GM23338 (cell line): Measurements from ENCODE around the gene SLC2A6. TPM values are rescaled to one million over a fixed set of nuclear protein-coding genes. Genes with fewer than 3 reads are reported as not detected.

Experiments used
- ATAC-seq: fragments of 200-7000 bp; cut with Tn5 transposase; 3 replicates; pipeline ENCODE4 v1.9.1; 2020
- DNase-seq: peaks from one replicate; pipeline ENCODE4 v3.0.0-alpha.2; 2015; ENCODE audit warnings: low spot score
- H2AFZ ChIP-seq: fragments of 200-600 bp; sonication (generic); 2 replicates; pipeline ENCODE4 v1.8.0; 2016; ENCODE audit warnings: antibody characterized with exemption, mild to moderate bottlenecking, moderate library complexity
- H3F3A ChIP-seq: fragments of 200-600 bp; sonication (generic); replicated peaks from 2 replicates; pipeline ENCODE4 v1.8.0; 2017; ENCODE audit warnings: antibody characterized with exemption, mixed run types, low read depth
- H3K27ac ChIP-seq: fragments of 200-600 bp; sonication (generic); 2 replicates; pipeline ENCODE4 v1.6.1; 2016; ENCODE audit warnings: low read depth
- H3K27me3 ChIP-seq: fragments of 200-600 bp; sonication (generic); 2 replicates; pipeline ENCODE4 v1.8.0; 2016; ENCODE audit warnings: mild to moderate bottlenecking, mixed run types, moderate library complexity; ENCODE audit not compliant: insufficient read depth
- H3K36me3 ChIP-seq: fragments of 200-600 bp; sonication (generic); 2 replicates; pipeline ENCODE4 v1.8.0; 2016; ENCODE audit warnings: mild to moderate bottlenecking; ENCODE audit not compliant: insufficient read depth
- H3K4me1 ChIP-seq: fragments of 200-600 bp; sonication (generic); 2 replicates; pipeline ENCODE4 v1.8.0; 2016; ENCODE audit warnings: mild to moderate bottlenecking, moderate library complexity; ENCODE audit not compliant: insufficient read depth
- H3K4me2 ChIP-seq: fragments of 200-600 bp; sonication (generic); 2 replicates; pipeline ENCODE4 v1.7.1; 2017; ENCODE audit warnings: mixed run types
- H3K4me3 ChIP-seq: fragments of 200-600 bp; sonication (generic); 2 replicates; pipeline ENCODE4 v1.6.1; 2016; ENCODE audit warnings: mixed run types
- H3K79me2 ChIP-seq: fragments of 200-600 bp; sonication (generic); replicated peaks from 2 replicates; pipeline ENCODE4 v1.8.0; 2017; ENCODE audit warnings: mild to moderate bottlenecking; ENCODE audit not compliant: insufficient read depth
- H3K9me2 ChIP-seq: fragments of 200-600 bp; sonication (generic); 2 replicates; pipeline ENCODE4 v1.8.0; 2017; ENCODE audit not compliant: insufficient read depth
- H4K20me1 ChIP-seq: fragments of 200-600 bp; sonication (generic); replicated peaks from 2 replicates; pipeline ENCODE4 v1.8.0; 2017; ENCODE audit warnings: mild to moderate bottlenecking; ENCODE audit not compliant: insufficient read depth
- H3K27ac Mint-ChIP-seq: 2 replicates; pipeline ENCODE4 v1.8.0; 2020; ENCODE audit warnings: inconsistent platforms, mild to moderate bottlenecking, moderate library complexity, mixed read lengths
- H3K27me3 Mint-ChIP-seq: 3 replicates; pipeline ENCODE4 v1.8.0; 2022; ENCODE audit warnings: low read depth, mild to moderate bottlenecking, moderate library complexity, mixed read lengths, inconsistent platforms; ENCODE audit not compliant: insufficient read depth, poor library complexity
- H3K36me3 Mint-ChIP-seq: 3 replicates; pipeline ENCODE4 v1.8.0; 2021; ENCODE audit warnings: low read depth, mild to moderate bottlenecking, inconsistent platforms, moderate library complexity, mixed read lengths
- H3K4me1 Mint-ChIP-seq: 3 replicates; pipeline ENCODE4 v1.8.0; 2020; ENCODE audit warnings: mild to moderate bottlenecking, inconsistent platforms, mixed read lengths
- H3K4me3 Mint-ChIP-seq: 3 replicates; pipeline ENCODE4 v1.8.0; 2021; ENCODE audit warnings: moderate library complexity, mild to moderate bottlenecking, inconsistent platforms, mixed read lengths
- H3K9me3 Mint-ChIP-seq: 3 replicates; pipeline ENCODE4 v1.8.0; 2020; ENCODE audit warnings: moderate library complexity, mild to moderate bottlenecking, inconsistent platforms, mixed read lengths
- CREB1 ChIP-seq: fragments of 250-450 bp; sonication (Bioruptor Pico); IDR thresholded peaks from 2 replicates; pipeline ENCODE4 v1.5.0; 2020; ENCODE audit warnings: low read depth, mild to moderate bottlenecking, moderate library complexity
- EZH2 ChIP-seq: fragments of 200-600 bp; sonication (generic); IDR thresholded peaks from one replicate; pipeline ENCODE4 v1.8.0; 2017; ENCODE audit warnings: antibody characterized with exemption, mild to moderate bottlenecking, low read depth; ENCODE audit not compliant: unreplicated experiment
- EZH2phosphoT487 ChIP-seq: fragments of 200-600 bp; sonication (generic); IDR thresholded peaks from one replicate; pipeline ENCODE4 v1.8.1; 2018; ENCODE audit warnings: antibody characterized with exemption; ENCODE audit not compliant: unreplicated experiment
- JUNB ChIP-seq: IDR thresholded peaks from one replicate; pipeline ENCODE4 v1.6.1; 2016; ENCODE audit warnings: antibody characterized with exemption; ENCODE audit not compliant: unreplicated experiment
- NANOG ChIP-seq: IDR thresholded peaks from 2 replicates; pipeline ENCODE4 v1.6.1; 2016; ENCODE audit warnings: antibody characterized with exemption, borderline replicate concordance
- POLR2AphosphoS5 ChIP-seq: IDR thresholded peaks from 2 replicates; pipeline ENCODE4 v1.6.1; 2016; ENCODE audit warnings: antibody characterized with exemption, low read depth
- REST ChIP-seq: IDR thresholded peaks from one replicate; pipeline ENCODE4 v1.6.1; 2018; ENCODE audit warnings: antibody characterized with exemption; ENCODE audit not compliant: unreplicated experiment
- STAT1 ChIP-seq: IDR thresholded peaks from one replicate; pipeline ENCODE4 v1.6.1; 2016; ENCODE audit warnings: antibody characterized with exemption; ENCODE audit not compliant: unreplicated experiment
- ZNF114 ChIP-seq: fragments of 250-450 bp; sonication (Bioruptor Pico); IDR thresholded peaks from 2 replicates; pipeline ENCODE4 v1.5.0; 2020; ENCODE audit warnings: mild to moderate bottlenecking, moderate library complexity
- ZNF331 ChIP-seq: fragments of 250-450 bp; sonication (Bioruptor Pico); IDR thresholded peaks from 2 replicates; pipeline ENCODE4 v1.5.0; 2020; ENCODE audit warnings: low read depth, mild to moderate bottlenecking, moderate library complexity
- polyA plus RNA-seq: library from polyadenylated mRNA; unstranded; fragments of >200 nt; fragmentation: Nextera tagmentation; extraction: Ambion mirVana; gene quantifications from 2 replicates; pipeline ENCODE4 v1.2.1, GENCODE V29; 2016
- total RNA-seq: library from RNA; depleted of rRNA; stranded (reverse); fragments of >200 nt; shearing (Covaris generic); gene quantifications from 2 replicates; pipeline ENCODE4 v1.2.3, GENCODE V29; 2014
- TF ChIP-seq, protein P1 (sequence below), 2 experiments: fragments of 200-600 bp in 1 of 2; sonication (generic) in 1 of 2; conservative IDR thresholded peaks; 2 replicates each; pipeline versions ENCODE4 v1.5.1 to v1.6.1; 2016 to 2017; ENCODE audit warnings: antibody characterized with exemption in 2 of 2, low read depth in 2 of 2, mild to moderate bottlenecking in 2 of 2, moderate library complexity in 1 of 2
- TF ChIP-seq, protein P2 (sequence below): IDR thresholded peaks from 2 replicates; pipeline ENCODE4 v1.6.1; 2016; ENCODE audit warnings: antibody characterized with exemption
- TF ChIP-seq, protein P3 (sequence below): fragments of 250-450 bp; sonication (Bioruptor Pico); IDR thresholded peaks from 2 replicates; pipeline ENCODE4 v1.5.0; 2020; ENCODE audit warnings: mild to moderate bottlenecking, moderate library complexity

Gene SLC2A6
- total and polyA plus RNA-seq, 2 experiments from 2014 or later, result 17.5 to 39.3 TPM

DNA sequence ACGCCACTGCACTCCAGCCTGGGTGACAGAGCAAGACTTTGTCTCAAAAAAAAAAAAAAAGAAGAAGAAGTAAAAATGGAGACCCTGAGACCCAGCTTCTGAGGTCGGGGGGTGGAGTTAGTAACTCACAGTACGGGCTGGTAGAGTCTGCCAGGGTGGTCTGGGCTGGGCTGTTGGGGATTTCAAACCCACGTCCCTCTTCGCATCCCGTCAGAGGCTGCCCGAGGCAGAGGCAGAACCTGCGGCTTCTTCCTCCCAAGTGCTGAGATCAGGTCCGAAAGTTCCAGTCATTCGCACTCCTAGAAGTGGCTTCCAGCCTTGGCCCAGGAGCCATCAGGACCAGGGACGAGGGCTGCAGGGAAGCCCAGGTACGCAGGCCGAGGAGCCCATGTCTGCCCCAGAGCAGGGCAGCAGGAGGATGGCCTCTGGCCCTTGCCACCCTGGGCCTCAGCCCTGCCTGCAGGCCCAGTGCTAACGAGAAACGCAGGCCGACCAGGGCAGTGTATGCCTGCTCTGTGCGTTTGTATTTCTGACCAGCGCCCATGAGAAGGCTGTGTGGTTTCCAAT is 9.9 kb upstream of the SLC2A6 start:
- Mint-ChIP-seq H3K27ac (no peak overlapping the region), H3K4me1 (no peaks in the 10 kb centered on the region), H3K9me3 (no peaks in the 10 kb centered on the region; the same call in 2 of the 3 replicates), H3K36me3 (no peaks in the 10 kb centered on the region), H3K4me3 (no peak overlapping the region), H3K27me3 (peaks cover 9% of the 10 kb centered on the region)
- no peak overlapping the region for H3K27ac ChIP-seq
- no peaks in the 10 kb centered on the region for H3K36me3 ChIP-seq
- no peak for DNase-seq
- TF ChIP-seq, protein P1, sequence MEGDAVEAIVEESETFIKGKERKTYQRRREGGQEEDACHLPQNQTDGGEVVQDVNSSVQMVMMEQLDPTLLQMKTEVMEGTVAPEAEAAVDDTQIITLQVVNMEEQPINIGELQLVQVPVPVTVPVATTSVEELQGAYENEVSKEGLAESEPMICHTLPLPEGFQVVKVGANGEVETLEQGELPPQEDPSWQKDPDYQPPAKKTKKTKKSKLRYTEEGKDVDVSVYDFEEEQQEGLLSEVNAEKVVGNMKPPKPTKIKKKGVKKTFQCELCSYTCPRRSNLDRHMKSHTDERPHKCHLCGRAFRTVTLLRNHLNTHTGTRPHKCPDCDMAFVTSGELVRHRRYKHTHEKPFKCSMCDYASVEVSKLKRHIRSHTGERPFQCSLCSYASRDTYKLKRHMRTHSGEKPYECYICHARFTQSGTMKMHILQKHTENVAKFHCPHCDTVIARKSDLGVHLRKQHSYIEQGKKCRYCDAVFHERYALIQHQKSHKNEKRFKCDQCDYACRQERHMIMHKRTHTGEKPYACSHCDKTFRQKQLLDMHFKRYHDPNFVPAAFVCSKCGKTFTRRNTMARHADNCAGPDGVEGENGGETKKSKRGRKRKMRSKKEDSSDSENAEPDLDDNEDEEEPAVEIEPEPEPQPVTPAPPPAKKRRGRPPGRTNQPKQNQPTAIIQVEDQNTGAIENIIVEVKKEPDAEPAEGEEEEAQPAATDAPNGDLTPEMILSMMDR (conservative IDR thresholded peaks at IDR 0.05; ENCODE audit: low read depth in 2 of 2), result no peak
- TF ChIP-seq, protein P2, sequence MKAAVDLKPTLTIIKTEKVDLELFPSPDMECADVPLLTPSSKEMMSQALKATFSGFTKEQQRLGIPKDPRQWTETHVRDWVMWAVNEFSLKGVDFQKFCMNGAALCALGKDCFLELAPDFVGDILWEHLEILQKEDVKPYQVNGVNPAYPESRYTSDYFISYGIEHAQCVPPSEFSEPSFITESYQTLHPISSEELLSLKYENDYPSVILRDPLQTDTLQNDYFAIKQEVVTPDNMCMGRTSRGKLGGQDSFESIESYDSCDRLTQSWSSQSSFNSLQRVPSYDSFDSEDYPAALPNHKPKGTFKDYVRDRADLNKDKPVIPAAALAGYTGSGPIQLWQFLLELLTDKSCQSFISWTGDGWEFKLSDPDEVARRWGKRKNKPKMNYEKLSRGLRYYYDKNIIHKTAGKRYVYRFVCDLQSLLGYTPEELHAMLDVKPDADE, result no peak
- no peak for TF ChIP-seq ZNF331 (CRISPR knock-in tag)
- TF ChIP-seq EZH2, result no peak
- TF ChIP-seq EZH2phosphoT487, result no peak
- no peak for TF ChIP-seq REST
- no peak for TF ChIP-seq JUNB
- no peak for TF ChIP-seq NANOG
- no peak for TF ChIP-seq CREB1 (CRISPR knock-in tag)
- no peak for TF ChIP-seq ZNF114 (CRISPR knock-in tag)
- TF ChIP-seq, protein P3, sequence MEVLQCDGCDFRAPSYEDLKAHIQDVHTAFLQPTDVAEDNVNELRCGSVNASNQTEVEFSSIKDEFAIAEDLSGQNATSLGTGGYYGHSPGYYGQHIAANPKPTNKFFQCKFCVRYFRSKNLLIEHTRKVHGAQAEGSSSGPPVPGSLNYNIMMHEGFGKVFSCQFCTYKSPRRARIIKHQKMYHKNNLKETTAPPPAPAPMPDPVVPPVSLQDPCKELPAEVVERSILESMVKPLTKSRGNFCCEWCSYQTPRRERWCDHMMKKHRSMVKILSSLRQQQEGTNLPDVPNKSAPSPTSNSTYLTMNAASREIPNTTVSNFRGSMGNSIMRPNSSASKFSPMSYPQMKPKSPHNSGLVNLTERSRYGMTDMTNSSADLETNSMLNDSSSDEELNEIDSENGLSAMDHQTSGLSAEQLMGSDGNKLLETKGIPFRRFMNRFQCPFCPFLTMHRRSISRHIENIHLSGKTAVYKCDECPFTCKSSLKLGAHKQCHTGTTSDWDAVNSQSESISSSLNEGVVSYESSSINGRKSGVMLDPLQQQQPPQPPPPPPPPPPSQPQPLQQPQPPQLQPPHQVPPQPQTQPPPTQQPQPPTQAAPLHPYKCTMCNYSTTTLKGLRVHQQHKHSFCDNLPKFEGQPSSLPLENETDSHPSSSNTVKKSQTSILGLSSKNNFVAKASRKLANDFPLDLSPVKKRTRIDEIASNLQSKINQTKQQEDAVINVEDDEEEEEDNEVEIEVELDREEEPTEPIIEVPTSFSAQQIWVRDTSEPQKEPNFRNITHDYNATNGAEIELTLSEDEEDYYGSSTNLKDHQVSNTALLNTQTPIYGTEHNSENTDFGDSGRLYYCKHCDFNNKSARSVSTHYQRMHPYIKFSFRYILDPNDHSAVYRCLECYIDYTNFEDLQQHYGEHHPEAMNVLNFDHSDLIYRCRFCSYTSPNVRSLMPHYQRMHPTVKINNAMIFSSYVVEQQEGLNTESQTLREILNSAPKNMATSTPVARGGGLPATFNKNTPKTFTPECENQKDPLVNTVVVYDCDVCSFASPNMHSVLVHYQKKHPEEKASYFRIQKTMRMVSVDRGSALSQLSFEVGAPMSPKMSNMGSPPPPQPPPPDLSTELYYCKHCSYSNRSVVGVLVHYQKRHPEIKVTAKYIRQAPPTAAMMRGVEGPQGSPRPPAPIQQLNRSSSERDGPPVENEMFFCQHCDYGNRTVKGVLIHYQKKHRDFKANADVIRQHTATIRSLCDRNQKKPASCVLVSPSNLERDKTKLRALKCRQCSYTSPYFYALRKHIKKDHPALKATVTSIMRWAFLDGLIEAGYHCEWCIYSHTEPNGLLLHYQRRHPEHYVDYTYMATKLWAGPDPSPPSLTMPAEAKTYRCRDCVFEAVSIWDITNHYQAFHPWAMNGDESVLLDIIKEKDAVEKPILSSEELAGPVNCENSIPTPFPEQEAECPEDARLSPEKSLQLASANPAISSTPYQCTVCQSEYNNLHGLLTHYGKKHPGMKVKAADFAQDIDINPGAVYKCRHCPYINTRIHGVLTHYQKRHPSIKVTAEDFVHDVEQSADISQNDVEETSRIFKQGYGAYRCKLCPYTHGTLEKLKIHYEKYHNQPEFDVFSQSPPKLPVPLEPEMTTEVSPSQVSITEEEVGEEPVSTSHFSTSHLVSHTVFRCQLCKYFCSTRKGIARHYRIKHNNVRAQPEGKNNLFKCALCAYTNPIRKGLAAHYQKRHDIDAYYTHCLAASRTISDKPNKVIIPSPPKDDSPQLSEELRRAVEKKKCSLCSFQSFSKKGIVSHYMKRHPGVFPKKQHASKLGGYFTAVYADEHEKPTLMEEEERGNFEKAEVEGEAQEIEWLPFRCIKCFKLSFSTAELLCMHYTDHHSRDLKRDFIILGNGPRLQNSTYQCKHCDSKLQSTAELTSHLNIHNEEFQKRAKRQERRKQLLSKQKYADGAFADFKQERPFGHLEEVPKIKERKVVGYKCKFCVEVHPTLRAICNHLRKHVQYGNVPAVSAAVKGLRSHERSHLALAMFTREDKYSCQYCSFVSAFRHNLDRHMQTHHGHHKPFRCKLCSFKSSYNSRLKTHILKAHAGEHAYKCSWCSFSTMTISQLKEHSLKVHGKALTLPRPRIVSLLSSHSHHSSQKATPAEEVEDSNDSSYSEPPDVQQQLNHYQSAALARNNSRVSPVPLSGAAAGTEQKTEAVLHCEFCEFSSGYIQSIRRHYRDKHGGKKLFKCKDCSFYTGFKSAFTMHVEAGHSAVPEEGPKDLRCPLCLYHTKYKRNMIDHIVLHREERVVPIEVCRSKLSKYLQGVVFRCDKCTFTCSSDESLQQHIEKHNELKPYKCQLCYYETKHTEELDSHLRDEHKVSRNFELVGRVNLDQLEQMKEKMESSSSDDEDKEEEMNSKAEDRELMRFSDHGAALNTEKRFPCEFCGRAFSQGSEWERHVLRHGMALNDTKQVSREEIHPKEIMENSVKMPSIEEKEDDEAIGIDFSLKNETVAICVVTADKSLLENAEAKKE, result no peak
- TF ChIP-seq POLR2AphosphoS5, result no peak
- TF ChIP-seq STAT1, result no peak
- ATAC-seq, result no peak
- H3K9me2 ChIP-seq, result no peaks in the 10 kb centered on the region
- H3K79me2 ChIP-seq, result no peaks in the 10 kb centered on the region
- H3K4me3 ChIP-seq, result no peak overlapping the region
- H4K20me1 ChIP-seq, result no peaks in the 10 kb centered on the region
- 0 out of 2 replicates have a peak, but pooled peaks cover 2% of the 10 kb centered on the region for H3F3A ChIP-seq
- no peaks in the 10 kb centered on the region; the same call in 1 of the 2 replicates for H3K4me1 ChIP-seq
- no peaks in the 10 kb centered on the region for H3K27me3 ChIP-seq
- H3K4me2 ChIP-seq, result no peak overlapping the region
- no peak overlapping the region for H2AFZ ChIP-seq
